Thyroid gland (tissue), 4 donors: ENCODE results near the gene ASTL. TPM values are rescaled to one million over a fixed set of nuclear protein-coding genes. Genes with fewer than 3 reads are reported as not detected.

Experiments
- DNase-seq, 2 donors: peaks; one replicate each; pipeline ENCODE4 v3.0.0-alpha.2; 2019
- H3K27ac ChIP-seq, 3 donors: fragments of 200-600 bp; sonication (generic); 1 replicate in 2 of 3; 2 replicates in 1 of 3; pipeline ENCODE4 v1.5.1; 2016 to 2019; ENCODE audit warnings: mild to moderate bottlenecking in 1 of 3, moderate library complexity in 1 of 3
- H3K27me3 ChIP-seq: fragments of 200-600 bp; sonication (generic); one replicate; pipeline ENCODE4 v1.5.1; 2019
- H3K36me3 ChIP-seq, 2 donors: fragments of 200-600 bp; sonication (generic); one replicate each; pipeline ENCODE4 v1.5.1; 2016 to 2019
- H3K4me1 ChIP-seq, 2 donors: fragments of 200-600 bp; sonication (generic); one replicate each; pipeline ENCODE4 v1.5.1; 2017 to 2019
- H3K4me3 ChIP-seq, 3 donors: fragments of 200-600 bp; sonication (generic); replicated peaks in 1 of 3; 1 replicate in 2 of 3; 2 replicates in 1 of 3; pipeline ENCODE4 v1.5.1; 2016; ENCODE audit warnings: mild to moderate bottlenecking in 1 of 3
- H3K9me3 ChIP-seq: fragments of 200-600 bp; sonication (generic); one replicate; pipeline ENCODE4 v1.5.1; 2017
- CTCF ChIP-seq, 6 experiments: fragments of 200-600 bp in 3 of 6; fragments of 450-650 bp in 3 of 6; sonication (generic) in 3 of 6; IDR thresholded peaks; one replicate each; pipeline ENCODE4 v1.5.1; 2016 to 2019; ENCODE audit warnings: antibody characterized with exemption in 6 of 6, mild to moderate bottlenecking in 2 of 6, inconsistent platforms in 1 of 6, moderate library complexity in 1 of 6
- POLR2A ChIP-seq, 2 donors: fragments of 450-650 bp; IDR thresholded peaks; one replicate each; pipeline ENCODE4 v1.6.1; 2017; ENCODE audit warnings: antibody characterized with exemption in 2 of 2, mild to moderate bottlenecking in 2 of 2, moderate library complexity in 1 of 2
- WGBS, 2 donors: methylation state at CpG; one replicate each; pipeline ENCODE4 v1.1.5; 2017; 5-methylcytosine and 5-hydroxymethylcytosine counted together
- intact Hi-C: fragments of 100-400 bp; cut with DNase I; formaldehyde crosslinking; loops from one replicate; pipeline ENCODE4 v1.15.1; 2023
- total RNA-seq, 4 donors: library from RNA; depleted of rRNA; stranded (reverse); fragments of >200 nt; gene quantifications; one replicate each; pipeline ENCODE4 v1.2.3, GENCODE V29; 2016

The ASTL gene
- total RNA-seq, 4 donors from 2014 or later, result not detected

GRCh38 chr2:96145848-96146152 lies 7.5 kb upstream of the ASTL start:
- Histone ChIP-seq H3K27me3 (no peaks in the 10 kb centered on the region), H3K4me1 (peaks cover 7 to 30% of the 10 kb centered on the region in 2 donors), H3K27ac (no peak overlapping the region), H3K9me3 (no peaks in the 10 kb centered on the region), H3K36me3 (no peaks in the 10 kb centered on the region), H3K4me3 (peak overlapping the region in 1 of 3 donors; percentile 40)
- intact Hi-C loops, result loop anchor here (5.0 kb wide), 1 partner anchor 122 kb away; the partner anchor contains the start of genes CIAO1 and TMEM127
- no peak for TF ChIP-seq POLR2A (IDR thresholded peaks at IDR 0.05)
- TF ChIP-seq CTCF (IDR thresholded peaks at IDR 0.05), result no peak
- WGBS, 2 donors, result 20 to 52% methylated on average over 2 of the region's 3 CpGs
- peak in 1 of 2 donors; percentile 3 for DNase-seq

DNA sequence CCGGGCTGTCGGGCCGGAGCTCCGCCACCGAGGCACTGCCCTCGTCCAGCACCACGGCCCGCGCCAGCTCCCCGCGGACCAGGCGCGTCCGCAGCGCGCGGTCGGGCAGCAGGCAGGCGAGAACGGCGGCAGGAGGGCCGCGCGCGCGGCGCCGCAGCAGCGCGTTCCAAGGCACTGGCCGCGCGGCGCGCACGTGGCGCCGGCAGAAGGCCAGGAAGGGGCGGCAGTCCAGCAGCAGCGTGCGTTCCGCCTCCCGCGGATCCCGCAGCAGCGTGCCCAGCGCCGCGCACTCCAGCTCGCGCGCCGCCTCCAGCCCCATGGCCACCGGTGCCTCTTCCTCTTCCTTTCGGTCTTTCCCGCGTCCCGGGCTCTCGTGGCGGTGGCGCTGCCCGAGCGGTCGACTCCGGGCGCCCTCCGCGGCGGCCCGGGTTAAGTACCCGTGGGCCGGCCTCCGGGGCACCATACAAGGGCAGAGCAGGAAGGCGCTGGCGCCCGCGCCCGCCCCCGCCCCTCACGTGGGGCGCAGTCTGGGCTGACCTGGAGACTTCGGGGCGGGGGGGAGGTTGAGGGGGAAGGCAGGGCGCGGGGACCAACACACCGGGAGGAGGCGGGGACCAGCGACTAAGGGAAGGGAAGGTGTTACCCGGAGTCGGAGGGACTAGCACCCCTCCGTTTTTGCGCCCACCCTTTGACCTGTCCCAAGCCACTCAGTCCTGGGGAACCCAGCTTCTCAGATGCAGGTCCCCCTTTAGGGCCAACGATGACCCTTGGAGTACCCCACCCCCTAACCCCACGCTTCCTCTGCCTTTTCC lies 6.9 kb upstream of the ASTL start, which contains the start of gene DUSP2:
Gene DUSP2 (minus strand): TSS at position 405 of the 812 bp plus-strand sequence. CDS start 86 bp downstream, at position 319.
- 9 to 15% methylated on average over 18 to 35 of the region's 94 CpGs for WGBS, 2 donors
- Histone ChIP-seq H3K36me3 (no peaks in the 10 kb centered on the region), H3K27me3 (no peaks in the 10 kb centered on the region), H3K4me1 (peaks cover 7 to 30% of the 10 kb centered on the region in 2 donors), H3K4me3 (peak within 1 kb of the TSS in 1 of 3 donors; percentile 40), H3K9me3 (no peaks in the 10 kb centered on the region), H3K27ac (no peak within 1 kb of the TSS)
- intact Hi-C loops, result loop anchor here (5.0 kb wide), 1 partner anchor 122 kb away; the partner anchor contains the start of genes CIAO1 and TMEM127
- peak in 1 of 2 donors; percentile 64 for TF ChIP-seq POLR2A (IDR thresholded peaks at IDR 0.05)
- peak in 1 of 6 experiments; percentile 4 for TF ChIP-seq CTCF (IDR thresholded peaks at IDR 0.05)
- peak; percentile 67 to 75 for DNase-seq

GRCh38 chr2:96144481-96145035 lies 6.3 kb upstream of the ASTL start:
- H3K9me3 ChIP-seq, result no peaks in the 10 kb centered on the region
- peaks cover 7 to 30% of the 10 kb centered on the region in 2 donors for H3K4me1 ChIP-seq
- H3K4me3 ChIP-seq, result peak overlapping the region in 1 of 3 donors; percentile 40
- WGBS, 2 donors, result 11 to 13% methylated on average over 18 to 21 of the region's 35 CpGs
- no peaks in the 10 kb centered on the region for H3K27me3 ChIP-seq
- intact Hi-C loops, result loop anchor here (5.0 kb wide), 1 partner anchor 123 kb away; the partner anchor contains the start of genes CIAO1 and TMEM127
- H3K27ac ChIP-seq, result no peak overlapping the region
- TF ChIP-seq POLR2A (IDR thresholded peaks at IDR 0.05) (no peak), CTCF (IDR thresholded peaks at IDR 0.05) (no peak)
- H3K36me3 ChIP-seq, result no peaks in the 10 kb centered on the region
- no peak for DNase-seq

GRCh38 chr2:96143848-96144480 lies 5.7 kb upstream of the ASTL start:
- TF ChIP-seq POLR2A (IDR thresholded peaks at IDR 0.05) (no peak), CTCF (IDR thresholded peaks at IDR 0.05) (peak in 2 of 6 experiments; percentile 8 to 25)
- no peak for DNase-seq
- H3K27me3 ChIP-seq, result no peaks in the 10 kb centered on the region

More at GRCh38 chr2:96143848-96144480, 5.7 kb upstream of the ASTL start:
- no peaks in the 10 kb centered on the region for H3K9me3 ChIP-seq
- 53 to 78% methylated on average over 10 to 18 of the region's 23 CpGs for WGBS, 2 donors
- intact Hi-C loops, result no loop called here
- no peaks in the 10 kb centered on the region for H3K36me3 ChIP-seq
- no peak overlapping the region for H3K27ac ChIP-seq
- no peak overlapping the region for H3K4me3 ChIP-seq
- peaks cover 7 to 28% of the 10 kb centered on the region in 2 donors for H3K4me1 ChIP-seq
